ENCODE data around the gene TMEM109.

Gene TMEM109

DNA sequence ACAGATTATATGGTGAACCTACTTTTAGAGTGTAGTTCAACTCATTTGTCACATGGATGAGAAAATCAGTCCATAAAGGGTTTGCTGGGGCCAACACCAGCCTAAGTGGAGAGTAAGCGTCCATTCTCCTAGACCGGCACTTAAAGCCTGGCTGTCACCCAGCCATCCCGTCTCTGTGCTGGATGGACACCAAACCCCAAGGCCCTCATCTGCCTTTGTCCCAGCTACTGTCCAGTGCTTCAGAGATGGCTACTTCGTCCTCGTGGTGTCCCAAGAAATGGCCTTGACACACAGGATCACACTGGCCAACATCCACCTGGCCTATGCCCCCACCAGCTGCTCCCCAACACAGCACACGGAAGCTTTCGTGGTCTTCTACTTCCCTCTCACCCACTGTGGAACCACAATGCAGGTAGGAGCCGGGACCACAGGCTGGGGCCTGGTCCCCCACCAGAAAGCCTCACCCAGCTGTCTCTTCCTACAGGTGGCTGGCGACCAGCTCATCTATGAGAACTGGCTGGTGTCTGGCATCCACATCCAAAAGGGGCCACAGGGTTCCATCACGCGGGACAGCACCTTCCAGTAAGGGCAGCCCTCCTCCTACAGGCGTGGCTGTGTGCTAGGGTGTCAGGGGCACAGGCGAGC, 43.1 kb upstream of the TMEM109 start:
- Histone ChIP-seq H3K27ac (peak overlapping the region; percentile 19; the same call in 1 of the 2 replicates), H3K79me2 (ENCODE audit: insufficient read depth, low read depth) (no peaks in the 10 kb centered on the region), H3K4me1 (ENCODE audit: low read depth, poor library complexity, severe bottlenecking) (peaks cover 37% of the 10 kb centered on the region), H3K4me2 (peak overlapping the region; percentile 61), H4K20me1 (ENCODE audit: insufficient read depth) (no peaks in the 10 kb centered on the region), H3K4me3 (IDR thresholded peaks at IDR 0.05; ENCODE audit: insufficient read depth, low read depth, low read length) (no peak overlapping the region), H2AFZ (ENCODE audit: low read depth) (no peak overlapping the region), H3K27me3 (ENCODE audit: insufficient read depth, low read depth) (no peaks in the 10 kb centered on the region), H3K9ac (no peak overlapping the region), H3K36me3 (ENCODE audit: insufficient read depth) (no peaks in the 10 kb centered on the region)
- TF ChIP-seq, protein P1, sequence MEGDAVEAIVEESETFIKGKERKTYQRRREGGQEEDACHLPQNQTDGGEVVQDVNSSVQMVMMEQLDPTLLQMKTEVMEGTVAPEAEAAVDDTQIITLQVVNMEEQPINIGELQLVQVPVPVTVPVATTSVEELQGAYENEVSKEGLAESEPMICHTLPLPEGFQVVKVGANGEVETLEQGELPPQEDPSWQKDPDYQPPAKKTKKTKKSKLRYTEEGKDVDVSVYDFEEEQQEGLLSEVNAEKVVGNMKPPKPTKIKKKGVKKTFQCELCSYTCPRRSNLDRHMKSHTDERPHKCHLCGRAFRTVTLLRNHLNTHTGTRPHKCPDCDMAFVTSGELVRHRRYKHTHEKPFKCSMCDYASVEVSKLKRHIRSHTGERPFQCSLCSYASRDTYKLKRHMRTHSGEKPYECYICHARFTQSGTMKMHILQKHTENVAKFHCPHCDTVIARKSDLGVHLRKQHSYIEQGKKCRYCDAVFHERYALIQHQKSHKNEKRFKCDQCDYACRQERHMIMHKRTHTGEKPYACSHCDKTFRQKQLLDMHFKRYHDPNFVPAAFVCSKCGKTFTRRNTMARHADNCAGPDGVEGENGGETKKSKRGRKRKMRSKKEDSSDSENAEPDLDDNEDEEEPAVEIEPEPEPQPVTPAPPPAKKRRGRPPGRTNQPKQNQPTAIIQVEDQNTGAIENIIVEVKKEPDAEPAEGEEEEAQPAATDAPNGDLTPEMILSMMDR (conservative IDR thresholded peaks at IDR 0.05; ENCODE audit: low read depth, low read length): no peak

- Histone ChIP-seq H3K4me1 (ENCODE audit: low read depth, poor library complexity, severe bottlenecking) (peaks cover 37% of the 10 kb centered on the region), H3K4me3 (IDR thresholded peaks at IDR 0.05; ENCODE audit: insufficient read depth, low read depth, low read length) (no peak overlapping the region), H4K20me1 (ENCODE audit: insufficient read depth) (no peaks in the 10 kb centered on the region), H3K9ac (no peak overlapping the region), H2AFZ (ENCODE audit: low read depth) (no peak overlapping the region), H3K79me2 (ENCODE audit: insufficient read depth, low read depth) (no peaks in the 10 kb centered on the region), H3K27ac (no peak overlapping the region), H3K36me3 (ENCODE audit: insufficient read depth) (no peaks in the 10 kb centered on the region), H3K27me3 (ENCODE audit: insufficient read depth, low read depth) (no peaks in the 10 kb centered on the region), H3K4me2 (peak overlapping the region; percentile 61; the same call in 1 of the 2 replicates)
- TF ChIP-seq, protein P1 (conservative IDR thresholded peaks at IDR 0.05; ENCODE audit: low read depth, low read length): no peak
Measured at GRCh38 chr11:60871378-60872061, 42.4 kb upstream of the TMEM109 start.

DNA sequence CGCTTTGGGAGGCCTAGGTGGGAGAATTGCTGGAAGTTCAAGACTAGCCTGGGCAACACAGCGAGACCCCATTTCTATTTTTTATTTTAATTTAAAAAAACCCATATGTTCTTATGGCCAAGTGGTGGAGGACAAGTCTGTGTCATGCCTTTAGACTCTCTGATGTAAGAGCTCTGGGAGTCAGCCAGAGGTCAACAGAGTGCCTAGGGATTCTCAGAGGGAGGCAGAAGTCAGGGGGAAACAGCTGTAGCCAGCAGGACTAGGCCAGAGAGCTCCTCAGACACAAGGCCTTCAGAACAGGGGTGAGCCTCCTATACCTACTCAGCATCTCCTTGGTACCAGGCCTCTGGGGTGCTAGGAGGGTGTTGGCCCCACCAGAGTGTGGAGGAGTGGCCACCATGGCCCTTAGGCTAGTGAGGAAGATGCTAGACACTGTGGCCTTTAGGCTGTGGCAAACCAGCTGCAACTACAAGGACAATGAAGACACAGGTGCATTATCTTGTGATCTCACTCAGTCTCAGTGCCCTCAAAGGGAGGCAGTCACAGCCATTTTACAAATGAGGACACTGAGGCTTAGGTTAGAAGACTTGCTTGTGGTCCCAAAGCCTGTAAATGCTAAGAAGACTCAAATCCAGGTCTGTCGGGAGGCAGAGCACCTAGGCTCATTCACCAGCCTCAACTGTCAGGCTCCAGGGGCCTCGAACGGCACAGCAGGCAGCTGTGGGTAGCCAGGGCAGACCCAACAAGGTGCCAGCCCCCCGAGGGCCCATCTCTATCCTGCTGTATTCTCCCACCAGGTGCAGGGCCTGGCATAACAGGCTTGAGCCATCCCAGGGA, 41.6 kb upstream of the TMEM109 start:
- H3K27ac ChIP-seq: no peak overlapping the region
- H3K4me3 ChIP-seq (IDR thresholded peaks at IDR 0.05; ENCODE audit: insufficient read depth, low read depth, low read length): no peak overlapping the region
- H3K4me1 ChIP-seq (ENCODE audit: low read depth, poor library complexity, severe bottlenecking): peaks cover 37% of the 10 kb centered on the region
- no peak overlapping the region for H2AFZ ChIP-seq (ENCODE audit: low read depth)
- H3K4me2 ChIP-seq: peak overlapping the region; percentile 61; the same call in 1 of the 2 replicates
- H3K36me3 ChIP-seq (ENCODE audit: insufficient read depth): no peaks in the 10 kb centered on the region
- TF ChIP-seq, protein P1 (conservative IDR thresholded peaks at IDR 0.05; ENCODE audit: low read depth, low read length): no peak
- H4K20me1 ChIP-seq (ENCODE audit: insufficient read depth): no peaks in the 10 kb centered on the region
- H3K79me2 ChIP-seq (ENCODE audit: insufficient read depth, low read depth): no peaks in the 10 kb centered on the region
- no peaks in the 10 kb centered on the region for H3K27me3 ChIP-seq (ENCODE audit: insufficient read depth, low read depth)
- H3K9ac ChIP-seq: no peak overlapping the region

GRCh38 chr11:60872961-60873524, 40.9 kb upstream of the TMEM109 start:
- no peaks in the 10 kb centered on the region for H3K79me2 ChIP-seq (ENCODE audit: insufficient read depth, low read depth)
- 0 out of 2 replicates have a peak overlapping the region, but pooled peaks have one; percentile 61 for H3K4me2 ChIP-seq
- no peak overlapping the region for H3K9ac ChIP-seq
- no peaks in the 10 kb centered on the region for H3K36me3 ChIP-seq (ENCODE audit: insufficient read depth)
- no peaks in the 10 kb centered on the region for H4K20me1 ChIP-seq (ENCODE audit: insufficient read depth)
- no peak overlapping the region for H3K4me3 ChIP-seq (IDR thresholded peaks at IDR 0.05; ENCODE audit: insufficient read depth, low read depth, low read length)
- H3K27me3 ChIP-seq (ENCODE audit: insufficient read depth, low read depth): no peaks in the 10 kb centered on the region
- H3K27ac ChIP-seq: no peak overlapping the region
- TF ChIP-seq, protein P1 (conservative IDR thresholded peaks at IDR 0.05; ENCODE audit: low read depth, low read length): no peak
- H2AFZ ChIP-seq (ENCODE audit: low read depth): no peak overlapping the region
- peaks cover 37% of the 10 kb centered on the region for H3K4me1 ChIP-seq (ENCODE audit: low read depth, poor library complexity, severe bottlenecking)

Measured in KMS-11 (cell line).